WTC11 (cell line): ENCODE measurements around the gene KCNK4. TPM values are rescaled to one million over a fixed set of nuclear protein-coding genes. Genes with fewer than 3 reads are reported as not detected.

Experiments used
- ATAC-seq: fragments of 200-7000 bp; cut with Tn5 transposase; 2 replicates; pipeline ENCODE4 v1.10.0; 2021; ENCODE audit warnings: mild to moderate bottlenecking, moderate library complexity
- CTCF ChIA-PET: fragments of 300-600 bp; sonication (Branson Sonifier 250); formaldehyde crosslinking; loops from one replicate; lab custom pipeline; 2021; ENCODE audit warnings: antibody characterized with exemption; lab: Charles Lee
- POLR2A ChIA-PET: fragments of 350-600 bp; sonication (Branson Sonifier 250); formaldehyde crosslinking; loops from one replicate; lab custom pipeline; 2021; ENCODE audit warnings: antibody characterized with exemption; lab: Charles Lee
- DNase-seq: peaks from one replicate; pipeline ENCODE4 v3.0.0; 2021; ENCODE audit warnings: low spot score
- H3K27ac Mint-ChIP-seq: 2 replicates; pipeline ENCODE4 v1.8.0; 2021; ENCODE audit warnings: mixed read lengths
- H3K27me3 Mint-ChIP-seq: 2 replicates; pipeline ENCODE4 v1.8.0; 2021; ENCODE audit warnings: low read depth, mild to moderate bottlenecking, moderate library complexity, mixed read lengths
- H3K36me3 Mint-ChIP-seq: 2 replicates; pipeline ENCODE4 v1.8.0; 2021; ENCODE audit warnings: mixed read lengths
- H3K4me1 Mint-ChIP-seq: 2 replicates; pipeline ENCODE4 v1.8.0; 2022; ENCODE audit warnings: mixed read lengths
- H3K4me3 Mint-ChIP-seq: 2 replicates; pipeline ENCODE4 v1.8.0; 2021; ENCODE audit warnings: mild to moderate bottlenecking, moderate library complexity, mixed read lengths
- H3K9me3 Mint-ChIP-seq: 2 replicates; pipeline ENCODE4 v1.8.0; 2021; ENCODE audit warnings: mixed read lengths
- CBFB ChIP-seq: sonication (generic); formaldehyde crosslinking; IDR thresholded peaks from 2 replicates; pipeline ENCODE4 v1.8.1; 2022; ENCODE audit warnings: mild to moderate bottlenecking, low read depth, missing genetic modification reagents
- CREM ChIP-seq: sonication (generic); formaldehyde crosslinking; IDR thresholded peaks from 2 replicates; pipeline ENCODE4 v1.8.1; 2022; ENCODE audit warnings: mild to moderate bottlenecking, missing genetic modification reagents, moderate library complexity
- GTF2I ChIP-seq: fragments of 250-450 bp; sonication (Bioruptor Pico); conservative IDR thresholded peaks from 2 replicates; pipeline ENCODE4 v1.4.0; 2021; ENCODE audit warnings: mild to moderate bottlenecking
- HMGA2 ChIP-seq: fragments of 250-450 bp; sonication (Bioruptor Pico); IDR thresholded peaks from 2 replicates; pipeline ENCODE4 v1.4.0; 2021; ENCODE audit warnings: mild to moderate bottlenecking, moderate library complexity
- SP1 ChIP-seq: sonication (generic); formaldehyde crosslinking; conservative IDR thresholded peaks from 2 replicates; pipeline ENCODE4 v1.8.1; 2022; ENCODE audit warnings: missing genetic modification reagents
- TEAD1 ChIP-seq: sonication (generic); formaldehyde crosslinking; IDR thresholded peaks from 2 replicates; pipeline ENCODE4 v1.8.0; 2022; ENCODE audit warnings: mild to moderate bottlenecking, missing genetic modification reagents
- ZNF423 ChIP-seq: fragments of 250-450 bp; sonication (Bioruptor Pico); IDR thresholded peaks from 2 replicates; pipeline ENCODE4 v2.1.2; 2022; ENCODE audit warnings: mild to moderate bottlenecking, moderate library complexity
- total RNA-seq: library from RNA; stranded (reverse); gene quantifications from 3 replicates; pipeline ENCODE4 v1.2.3, GENCODE V29; 2021
- TF ChIP-seq, protein P1 (sequence below): sonication (generic); formaldehyde crosslinking; IDR thresholded peaks from 2 replicates; pipeline ENCODE4 v1.8.0; 2023; ENCODE audit warnings: mild to moderate bottlenecking, missing genetic modification reagents
- TF ChIP-seq, protein P2 (sequence below): sonication (generic); formaldehyde crosslinking; IDR thresholded peaks from 2 replicates; pipeline ENCODE4 v1.8.1; 2023; ENCODE audit warnings: mild to moderate bottlenecking, missing genetic modification reagents
- TF ChIP-seq, protein P3 (sequence below): sonication (generic); formaldehyde crosslinking; IDR thresholded peaks from 2 replicates; pipeline ENCODE4 v1.8.1; 2023; ENCODE audit warnings: mild to moderate bottlenecking, missing genetic modification reagents, moderate library complexity
- TF ChIP-seq, protein P4 (sequence below): sonication (generic); formaldehyde crosslinking; IDR thresholded peaks from 2 replicates; pipeline ENCODE4 v1.8.0; 2022; ENCODE audit warnings: missing genetic modification reagents
- TF ChIP-seq, protein P5 (sequence below): fragments of 250-450 bp; sonication (Bioruptor Pico); IDR thresholded peaks from 2 replicates; pipeline ENCODE4 v1.9.0; 2021; ENCODE audit warnings: moderate library complexity, mild to moderate bottlenecking, inconsistent platforms, borderline replicate concordance
- TF ChIP-seq, protein P6 (sequence below): sonication (generic); formaldehyde crosslinking; IDR thresholded peaks from 2 replicates; pipeline ENCODE4 v1.8.0; 2023; ENCODE audit warnings: missing genetic modification reagents
- TF ChIP-seq, protein P7 (sequence below): sonication (generic); formaldehyde crosslinking; IDR thresholded peaks from 2 replicates; pipeline ENCODE4 v1.8.1; 2023; ENCODE audit warnings: mild to moderate bottlenecking, moderate library complexity, missing genetic modification reagents
- TF ChIP-seq, protein P8 (sequence below): sonication (generic); formaldehyde crosslinking; IDR thresholded peaks from 2 replicates; pipeline ENCODE4 v1.8.1; 2022; ENCODE audit warnings: low read depth, mild to moderate bottlenecking, moderate library complexity, missing genetic modification reagents, borderline replicate concordance

The KCNK4 gene
- total RNA-seq, 1 experiment from 2014 or later, result 0.74 TPM

DNA sequence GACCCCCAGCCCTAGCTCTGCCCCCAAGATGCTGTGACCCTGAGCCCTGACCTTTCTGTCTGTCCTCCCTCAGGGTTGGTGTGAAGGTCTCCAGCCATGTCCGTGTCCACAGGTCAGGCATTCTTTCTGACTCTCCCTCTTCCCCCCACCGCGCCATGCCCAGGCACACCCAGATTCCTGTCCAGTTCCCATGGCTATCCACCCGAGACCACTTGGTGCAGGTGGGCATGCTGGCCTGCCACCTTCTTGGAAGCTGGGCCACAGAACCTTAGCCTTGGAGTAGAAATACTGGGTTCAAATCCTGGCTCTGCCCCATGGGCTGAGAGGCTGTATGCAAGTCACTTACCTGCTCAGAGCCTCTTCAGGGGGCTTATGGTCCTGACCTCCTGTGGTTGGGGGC is 42.1 kb upstream of the KCNK4 start (continued):
- TF ChIP-seq, protein P1, sequence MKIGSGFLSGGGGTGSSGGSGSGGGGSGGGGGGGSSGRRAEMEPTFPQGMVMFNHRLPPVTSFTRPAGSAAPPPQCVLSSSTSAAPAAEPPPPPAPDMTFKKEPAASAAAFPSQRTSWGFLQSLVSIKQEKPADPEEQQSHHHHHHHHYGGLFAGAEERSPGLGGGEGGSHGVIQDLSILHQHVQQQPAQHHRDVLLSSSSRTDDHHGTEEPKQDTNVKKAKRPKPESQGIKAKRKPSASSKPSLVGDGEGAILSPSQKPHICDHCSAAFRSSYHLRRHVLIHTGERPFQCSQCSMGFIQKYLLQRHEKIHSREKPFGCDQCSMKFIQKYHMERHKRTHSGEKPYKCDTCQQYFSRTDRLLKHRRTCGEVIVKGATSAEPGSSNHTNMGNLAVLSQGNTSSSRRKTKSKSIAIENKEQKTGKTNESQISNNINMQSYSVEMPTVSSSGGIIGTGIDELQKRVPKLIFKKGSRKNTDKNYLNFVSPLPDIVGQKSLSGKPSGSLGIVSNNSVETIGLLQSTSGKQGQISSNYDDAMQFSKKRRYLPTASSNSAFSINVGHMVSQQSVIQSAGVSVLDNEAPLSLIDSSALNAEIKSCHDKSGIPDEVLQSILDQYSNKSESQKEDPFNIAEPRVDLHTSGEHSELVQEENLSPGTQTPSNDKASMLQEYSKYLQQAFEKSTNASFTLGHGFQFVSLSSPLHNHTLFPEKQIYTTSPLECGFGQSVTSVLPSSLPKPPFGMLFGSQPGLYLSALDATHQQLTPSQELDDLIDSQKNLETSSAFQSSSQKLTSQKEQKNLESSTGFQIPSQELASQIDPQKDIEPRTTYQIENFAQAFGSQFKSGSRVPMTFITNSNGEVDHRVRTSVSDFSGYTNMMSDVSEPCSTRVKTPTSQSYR (CRISPR knock-in tag), result no peak
- no peak for TF ChIP-seq CREM (CRISPR knock-in tag)
- no peak for TF ChIP-seq CBFB (CRISPR knock-in tag)
- TF ChIP-seq, protein P2, sequence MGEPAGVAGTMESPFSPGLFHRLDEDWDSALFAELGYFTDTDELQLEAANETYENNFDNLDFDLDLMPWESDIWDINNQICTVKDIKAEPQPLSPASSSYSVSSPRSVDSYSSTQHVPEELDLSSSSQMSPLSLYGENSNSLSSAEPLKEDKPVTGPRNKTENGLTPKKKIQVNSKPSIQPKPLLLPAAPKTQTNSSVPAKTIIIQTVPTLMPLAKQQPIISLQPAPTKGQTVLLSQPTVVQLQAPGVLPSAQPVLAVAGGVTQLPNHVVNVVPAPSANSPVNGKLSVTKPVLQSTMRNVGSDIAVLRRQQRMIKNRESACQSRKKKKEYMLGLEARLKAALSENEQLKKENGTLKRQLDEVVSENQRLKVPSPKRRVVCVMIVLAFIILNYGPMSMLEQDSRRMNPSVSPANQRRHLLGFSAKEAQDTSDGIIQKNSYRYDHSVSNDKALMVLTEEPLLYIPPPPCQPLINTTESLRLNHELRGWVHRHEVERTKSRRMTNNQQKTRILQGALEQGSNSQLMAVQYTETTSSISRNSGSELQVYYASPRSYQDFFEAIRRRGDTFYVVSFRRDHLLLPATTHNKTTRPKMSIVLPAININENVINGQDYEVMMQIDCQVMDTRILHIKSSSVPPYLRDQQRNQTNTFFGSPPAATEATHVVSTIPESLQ, result no peak

DNA sequence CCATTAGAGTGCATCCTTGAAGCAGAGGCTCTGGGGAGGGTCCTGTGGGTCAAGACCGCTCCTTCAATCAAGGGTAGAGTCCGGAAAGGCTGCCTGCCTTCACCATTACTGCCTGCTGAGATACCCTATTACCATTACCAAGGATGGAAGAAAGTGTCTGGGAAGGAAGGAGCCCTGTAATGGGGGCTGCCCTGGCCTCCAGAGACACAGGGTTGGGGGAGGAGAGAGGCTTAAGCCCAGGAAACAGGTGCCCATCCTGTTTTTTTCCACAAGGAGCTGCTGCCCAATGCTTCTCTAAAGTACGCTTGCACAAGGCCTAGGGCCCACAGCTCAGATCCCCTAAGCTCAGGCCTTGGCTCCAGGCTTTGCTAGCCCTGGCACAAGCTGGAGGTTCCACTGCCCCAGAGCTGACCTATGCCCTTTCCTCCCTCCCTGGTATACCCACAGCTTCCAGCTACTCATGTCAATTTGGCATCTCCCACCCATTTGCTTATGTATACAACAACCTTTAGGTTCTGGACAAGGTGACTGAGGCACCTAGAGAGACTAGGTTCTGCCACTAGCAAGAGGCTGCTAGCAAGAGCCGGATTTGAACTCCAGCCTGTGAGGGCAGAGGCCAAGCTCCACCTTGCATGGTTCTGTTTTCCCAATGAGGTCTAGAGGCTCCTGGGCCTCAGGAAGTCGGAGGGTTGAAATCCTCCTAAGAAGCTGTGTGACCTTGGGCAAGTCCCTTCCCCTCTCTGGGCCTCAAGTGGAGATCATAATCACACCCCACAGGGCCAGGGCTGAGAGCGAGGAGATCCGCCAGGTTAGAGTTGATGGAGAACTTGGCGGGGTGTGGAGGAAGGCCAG is 41.3 kb upstream of the KCNK4 start:
- Mint-ChIP-seq H3K27ac (peak overlapping the region; percentile 97), H3K4me3 (peak overlapping the region; percentile 88), H3K36me3 (no peaks in the 10 kb centered on the region), H3K27me3 (no peaks in the 10 kb centered on the region), H3K9me3 (no peaks in the 10 kb centered on the region), H3K4me1 (peaks cover 42% of the 10 kb centered on the region)
- ChIA-PET POLR2A (interaction anchor here (0.9 to 3.7 kb wide), 7 partner anchors 9 to 97 kb away, joined by 3 to 25 read pairs (median 4); partner anchors contain the start of genes FKBP2, NUDT22, PRDX5 and STIP1), CTCF (interaction anchor here (0.6 to 5.3 kb wide), 23 partner anchors 7 to 599 kb away, joined by 3 to 75 read pairs (median 13); partner anchors contain the start of genes CATSPERZ, CCDC88B, DNAJC4 and ESRRA)
- ATAC-seq, result peak; percentile 9
- TF ChIP-seq, protein P3, sequence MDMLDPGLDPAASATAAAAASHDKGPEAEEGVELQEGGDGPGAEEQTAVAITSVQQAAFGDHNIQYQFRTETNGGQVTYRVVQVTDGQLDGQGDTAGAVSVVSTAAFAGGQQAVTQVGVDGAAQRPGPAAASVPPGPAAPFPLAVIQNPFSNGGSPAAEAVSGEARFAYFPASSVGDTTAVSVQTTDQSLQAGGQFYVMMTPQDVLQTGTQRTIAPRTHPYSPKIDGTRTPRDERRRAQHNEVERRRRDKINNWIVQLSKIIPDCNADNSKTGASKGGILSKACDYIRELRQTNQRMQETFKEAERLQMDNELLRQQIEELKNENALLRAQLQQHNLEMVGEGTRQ, result no peak
- peak; percentile 43; the same call in 1 of the 2 replicates for TF ChIP-seq SP1 (CRISPR knock-in tag)
- TF ChIP-seq GTF2I, result 0 out of 2 replicates have a peak, but pooled peaks have one; percentile 20
- no peak for DNase-seq

DNA sequence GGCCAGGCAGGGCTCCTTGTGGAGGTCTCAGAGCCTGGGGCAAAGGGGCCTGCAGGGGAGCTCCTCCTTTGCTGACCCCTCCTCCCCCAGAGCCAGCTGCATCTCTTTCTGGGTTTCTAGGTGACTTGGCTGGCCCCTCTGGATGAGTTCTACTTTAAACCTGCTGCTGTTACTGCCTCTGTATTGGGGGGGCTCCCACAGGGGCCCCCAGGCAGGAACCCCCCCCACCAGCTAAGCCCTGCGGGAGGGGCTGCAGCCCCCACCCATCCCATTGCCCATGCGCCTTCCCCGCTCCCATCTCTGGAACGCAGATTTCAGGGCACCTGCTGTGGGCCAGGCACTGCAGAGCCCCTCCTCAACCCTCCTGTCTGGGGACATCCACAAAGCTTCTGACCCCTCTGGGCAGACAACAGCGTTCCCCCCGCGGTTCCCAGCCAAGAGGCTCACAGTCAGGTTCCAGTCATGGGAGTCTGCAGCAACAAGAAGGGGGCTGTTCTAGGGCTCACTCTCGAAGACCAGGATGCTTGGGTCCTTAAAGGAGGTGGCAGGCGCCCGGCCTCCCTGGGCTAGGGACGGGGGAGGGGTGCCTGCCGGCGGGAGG is 40.6 kb upstream of the KCNK4 start:
- Mint-ChIP-seq H3K27me3 (no peaks in the 10 kb centered on the region), H3K36me3 (no peaks in the 10 kb centered on the region), H3K9me3 (no peaks in the 10 kb centered on the region), H3K27ac (peak overlapping the region; percentile 97), H3K4me1 (peaks cover 42% of the 10 kb centered on the region), H3K4me3 (peak overlapping the region; percentile 88)
- ATAC-seq (no peak), DNase-seq (no peak)
- ChIA-PET POLR2A (interaction anchor here (0.9 to 3.7 kb wide), 7 partner anchors 9 to 98 kb away, joined by 3 to 25 read pairs (median 4); partner anchors contain the start of genes FKBP2, NUDT22, PRDX5 and STIP1), CTCF (interaction anchor here (0.5 to 5.3 kb wide), 30 partner anchors 8 to 599 kb away, joined by 3 to 75 read pairs (median 9); partner anchors contain the start of genes CATSPERZ, CCDC88B, DNAJC4 and ESRRA)
- TF ChIP-seq, protein P4, sequence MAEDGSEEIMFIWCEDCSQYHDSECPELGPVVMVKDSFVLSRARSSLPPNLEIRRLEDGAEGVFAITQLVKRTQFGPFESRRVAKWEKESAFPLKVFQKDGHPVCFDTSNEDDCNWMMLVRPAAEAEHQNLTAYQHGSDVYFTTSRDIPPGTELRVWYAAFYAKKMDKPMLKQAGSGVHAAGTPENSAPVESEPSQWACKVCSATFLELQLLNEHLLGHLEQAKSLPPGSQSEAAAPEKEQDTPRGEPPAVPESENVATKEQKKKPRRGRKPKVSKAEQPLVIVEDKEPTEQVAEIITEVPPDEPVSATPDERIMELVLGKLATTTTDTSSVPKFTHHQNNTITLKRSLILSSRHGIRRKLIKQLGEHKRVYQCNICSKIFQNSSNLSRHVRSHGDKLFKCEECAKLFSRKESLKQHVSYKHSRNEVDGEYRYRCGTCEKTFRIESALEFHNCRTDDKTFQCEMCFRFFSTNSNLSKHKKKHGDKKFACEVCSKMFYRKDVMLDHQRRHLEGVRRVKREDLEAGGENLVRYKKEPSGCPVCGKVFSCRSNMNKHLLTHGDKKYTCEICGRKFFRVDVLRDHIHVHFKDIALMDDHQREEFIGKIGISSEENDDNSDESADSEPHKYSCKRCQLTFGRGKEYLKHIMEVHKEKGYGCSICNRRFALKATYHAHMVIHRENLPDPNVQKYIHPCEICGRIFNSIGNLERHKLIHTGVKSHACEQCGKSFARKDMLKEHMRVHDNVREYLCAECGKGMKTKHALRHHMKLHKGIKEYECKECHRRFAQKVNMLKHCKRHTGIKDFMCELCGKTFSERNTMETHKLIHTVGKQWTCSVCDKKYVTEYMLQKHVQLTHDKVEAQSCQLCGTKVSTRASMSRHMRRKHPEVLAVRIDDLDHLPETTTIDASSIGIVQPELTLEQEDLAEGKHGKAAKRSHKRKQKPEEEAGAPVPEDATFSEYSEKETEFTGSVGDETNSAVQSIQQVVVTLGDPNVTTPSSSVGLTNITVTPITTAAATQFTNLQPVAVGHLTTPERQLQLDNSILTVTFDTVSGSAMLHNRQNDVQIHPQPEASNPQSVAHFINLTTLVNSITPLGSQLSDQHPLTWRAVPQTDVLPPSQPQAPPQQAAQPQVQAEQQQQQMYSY (CRISPR knock-in tag), result no peak
- TF ChIP-seq, protein P5, sequence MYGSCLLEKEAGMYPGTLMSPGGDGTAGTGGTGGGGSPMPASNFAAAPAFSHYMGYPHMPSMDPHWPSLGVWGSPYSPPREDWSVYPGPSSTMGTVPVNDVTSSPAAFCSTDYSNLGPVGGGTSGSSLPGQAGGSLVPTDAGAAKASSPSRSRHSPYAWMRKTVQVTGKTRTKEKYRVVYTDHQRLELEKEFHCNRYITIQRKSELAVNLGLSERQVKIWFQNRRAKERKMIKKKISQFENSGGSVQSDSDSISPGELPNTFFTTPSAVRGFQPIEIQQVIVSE (CRISPR knock-in tag), result no peak
- TF ChIP-seq, protein P6, sequence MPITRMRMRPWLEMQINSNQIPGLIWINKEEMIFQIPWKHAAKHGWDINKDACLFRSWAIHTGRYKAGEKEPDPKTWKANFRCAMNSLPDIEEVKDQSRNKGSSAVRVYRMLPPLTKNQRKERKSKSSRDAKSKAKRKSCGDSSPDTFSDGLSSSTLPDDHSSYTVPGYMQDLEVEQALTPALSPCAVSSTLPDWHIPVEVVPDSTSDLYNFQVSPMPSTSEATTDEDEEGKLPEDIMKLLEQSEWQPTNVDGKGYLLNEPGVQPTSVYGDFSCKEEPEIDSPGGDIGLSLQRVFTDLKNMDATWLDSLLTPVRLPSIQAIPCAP (CRISPR knock-in tag), result no peak
- TF ChIP-seq HMGA2, result no peak
- TF ChIP-seq, protein P7, sequence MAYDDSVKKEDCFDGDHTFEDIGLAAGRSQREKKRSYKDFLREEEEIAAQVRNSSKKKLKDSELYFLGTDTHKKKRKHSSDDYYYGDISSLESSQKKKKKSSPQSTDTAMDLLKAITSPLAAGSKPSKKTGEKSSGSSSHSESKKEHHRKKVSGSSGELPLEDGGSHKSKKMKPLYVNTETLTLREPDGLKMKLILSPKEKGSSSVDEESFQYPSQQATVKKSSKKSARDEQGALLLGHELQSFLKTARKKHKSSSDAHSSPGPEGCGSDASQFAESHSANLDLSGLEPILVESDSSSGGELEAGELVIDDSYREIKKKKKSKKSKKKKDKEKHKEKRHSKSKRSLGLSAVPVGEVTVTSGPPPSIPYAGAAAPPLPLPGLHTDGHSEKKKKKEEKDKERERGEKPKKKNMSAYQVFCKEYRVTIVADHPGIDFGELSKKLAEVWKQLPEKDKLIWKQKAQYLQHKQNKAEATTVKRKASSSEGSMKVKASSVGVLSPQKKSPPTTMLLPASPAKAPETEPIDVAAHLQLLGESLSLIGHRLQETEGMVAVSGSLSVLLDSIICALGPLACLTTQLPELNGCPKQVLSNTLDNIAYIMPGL (CRISPR knock-in tag), result 0 out of 2 replicates have a peak, but pooled peaks have one; percentile 5
- peak; percentile 68; the same call in 1 of the 2 replicates for TF ChIP-seq ZNF423 (CRISPR knock-in tag)
- TF ChIP-seq, protein P8, sequence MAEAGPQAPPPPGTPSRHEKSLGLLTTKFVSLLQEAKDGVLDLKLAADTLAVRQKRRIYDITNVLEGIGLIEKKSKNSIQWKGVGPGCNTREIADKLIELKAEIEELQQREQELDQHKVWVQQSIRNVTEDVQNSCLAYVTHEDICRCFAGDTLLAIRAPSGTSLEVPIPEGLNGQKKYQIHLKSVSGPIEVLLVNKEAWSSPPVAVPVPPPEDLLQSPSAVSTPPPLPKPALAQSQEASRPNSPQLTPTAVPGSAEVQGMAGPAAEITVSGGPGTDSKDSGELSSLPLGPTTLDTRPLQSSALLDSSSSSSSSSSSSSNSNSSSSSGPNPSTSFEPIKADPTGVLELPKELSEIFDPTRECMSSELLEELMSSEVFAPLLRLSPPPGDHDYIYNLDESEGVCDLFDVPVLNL (CRISPR knock-in tag), result no peak
- no peak for TF ChIP-seq TEAD1 (CRISPR knock-in tag)
